ENCODE measurements around the gene SLC4A7.
A peak's percentile ranks its signal among the peaks of the same experiment; 100 is the strongest.

Gene SLC4A7

DNA sequence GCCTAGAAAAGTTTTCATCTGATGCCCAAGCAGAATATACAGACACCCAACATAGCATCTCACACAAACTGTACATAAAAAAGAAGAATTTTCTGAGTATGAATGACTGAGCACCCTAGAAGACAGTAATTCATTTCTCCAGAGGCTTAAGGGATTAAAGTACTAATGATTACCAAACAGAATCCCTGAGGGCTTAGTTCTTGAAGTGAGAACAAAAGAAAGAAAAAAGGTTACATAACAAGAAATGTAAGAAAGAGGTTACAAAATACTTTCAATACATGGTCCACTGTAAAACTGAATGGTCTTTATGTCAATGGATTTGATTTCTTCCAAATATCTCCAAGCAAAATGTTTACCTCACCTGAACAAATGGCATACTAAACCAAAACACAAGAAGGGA is 105.9 kb downstream of the SLC4A7 start:
- no peak overlapping the region for H3K27ac ChIP-seq (replicated peaks)
- no peak for DNase-seq (ENCODE audit: low read depth in 1 of 2, low spot score in 1 of 2)
- TF ChIP-seq, protein P1, sequence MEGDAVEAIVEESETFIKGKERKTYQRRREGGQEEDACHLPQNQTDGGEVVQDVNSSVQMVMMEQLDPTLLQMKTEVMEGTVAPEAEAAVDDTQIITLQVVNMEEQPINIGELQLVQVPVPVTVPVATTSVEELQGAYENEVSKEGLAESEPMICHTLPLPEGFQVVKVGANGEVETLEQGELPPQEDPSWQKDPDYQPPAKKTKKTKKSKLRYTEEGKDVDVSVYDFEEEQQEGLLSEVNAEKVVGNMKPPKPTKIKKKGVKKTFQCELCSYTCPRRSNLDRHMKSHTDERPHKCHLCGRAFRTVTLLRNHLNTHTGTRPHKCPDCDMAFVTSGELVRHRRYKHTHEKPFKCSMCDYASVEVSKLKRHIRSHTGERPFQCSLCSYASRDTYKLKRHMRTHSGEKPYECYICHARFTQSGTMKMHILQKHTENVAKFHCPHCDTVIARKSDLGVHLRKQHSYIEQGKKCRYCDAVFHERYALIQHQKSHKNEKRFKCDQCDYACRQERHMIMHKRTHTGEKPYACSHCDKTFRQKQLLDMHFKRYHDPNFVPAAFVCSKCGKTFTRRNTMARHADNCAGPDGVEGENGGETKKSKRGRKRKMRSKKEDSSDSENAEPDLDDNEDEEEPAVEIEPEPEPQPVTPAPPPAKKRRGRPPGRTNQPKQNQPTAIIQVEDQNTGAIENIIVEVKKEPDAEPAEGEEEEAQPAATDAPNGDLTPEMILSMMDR (IDR thresholded peaks at IDR 0.05; ENCODE audit: insufficient read depth, low read length): no peak
- TF ChIP-seq SPI1 (IDR thresholded peaks at IDR 0.05; ENCODE audit: borderline replicate concordance, low read depth): no peak
- TF ChIP-seq GABPA (IDR thresholded peaks at IDR 0.05; ENCODE audit: low read depth): no peak
- TF ChIP-seq, protein P2, sequence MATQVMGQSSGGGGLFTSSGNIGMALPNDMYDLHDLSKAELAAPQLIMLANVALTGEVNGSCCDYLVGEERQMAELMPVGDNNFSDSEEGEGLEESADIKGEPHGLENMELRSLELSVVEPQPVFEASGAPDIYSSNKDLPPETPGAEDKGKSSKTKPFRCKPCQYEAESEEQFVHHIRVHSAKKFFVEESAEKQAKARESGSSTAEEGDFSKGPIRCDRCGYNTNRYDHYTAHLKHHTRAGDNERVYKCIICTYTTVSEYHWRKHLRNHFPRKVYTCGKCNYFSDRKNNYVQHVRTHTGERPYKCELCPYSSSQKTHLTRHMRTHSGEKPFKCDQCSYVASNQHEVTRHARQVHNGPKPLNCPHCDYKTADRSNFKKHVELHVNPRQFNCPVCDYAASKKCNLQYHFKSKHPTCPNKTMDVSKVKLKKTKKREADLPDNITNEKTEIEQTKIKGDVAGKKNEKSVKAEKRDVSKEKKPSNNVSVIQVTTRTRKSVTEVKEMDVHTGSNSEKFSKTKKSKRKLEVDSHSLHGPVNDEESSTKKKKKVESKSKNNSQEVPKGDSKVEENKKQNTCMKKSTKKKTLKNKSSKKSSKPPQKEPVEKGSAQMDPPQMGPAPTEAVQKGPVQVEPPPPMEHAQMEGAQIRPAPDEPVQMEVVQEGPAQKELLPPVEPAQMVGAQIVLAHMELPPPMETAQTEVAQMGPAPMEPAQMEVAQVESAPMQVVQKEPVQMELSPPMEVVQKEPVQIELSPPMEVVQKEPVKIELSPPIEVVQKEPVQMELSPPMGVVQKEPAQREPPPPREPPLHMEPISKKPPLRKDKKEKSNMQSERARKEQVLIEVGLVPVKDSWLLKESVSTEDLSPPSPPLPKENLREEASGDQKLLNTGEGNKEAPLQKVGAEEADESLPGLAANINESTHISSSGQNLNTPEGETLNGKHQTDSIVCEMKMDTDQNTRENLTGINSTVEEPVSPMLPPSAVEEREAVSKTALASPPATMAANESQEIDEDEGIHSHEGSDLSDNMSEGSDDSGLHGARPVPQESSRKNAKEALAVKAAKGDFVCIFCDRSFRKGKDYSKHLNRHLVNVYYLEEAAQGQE (IDR thresholded peaks at IDR 0.05; ENCODE audit: insufficient replicate concordance, low read depth): no peak
- TF ChIP-seq POLR2AphosphoS5 (IDR thresholded peaks at IDR 0.05; ENCODE audit: low read depth): no peak

DNA sequence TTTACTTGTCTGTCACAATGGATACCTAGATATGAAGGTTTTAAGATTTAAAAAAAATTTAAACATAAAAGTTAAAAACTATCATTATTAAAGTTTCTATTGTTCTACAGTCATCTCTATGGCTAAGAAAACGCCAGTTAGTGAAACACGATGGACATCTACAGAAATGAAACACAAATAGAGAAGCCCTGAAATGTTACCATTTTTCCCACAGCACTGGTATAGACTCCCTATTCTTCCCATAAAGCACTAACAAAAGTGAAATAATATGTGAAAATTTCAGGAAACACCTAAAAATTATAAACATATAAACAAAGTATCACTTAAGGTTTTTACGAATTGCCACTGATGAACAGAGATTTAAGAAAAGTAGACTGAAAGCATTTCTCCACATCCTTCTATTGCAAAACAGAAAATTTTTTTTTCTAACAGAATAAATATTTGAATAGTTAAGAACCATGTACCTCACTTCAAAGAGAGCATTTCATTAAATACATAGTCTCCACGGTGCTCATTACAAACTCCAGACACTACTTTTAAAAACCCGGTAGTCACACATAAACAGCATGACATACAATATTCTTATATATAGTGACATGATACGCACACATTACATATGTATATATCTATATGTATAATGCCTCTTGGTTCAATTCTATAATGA is 107.9 kb downstream of the SLC4A7 start:
- no peak overlapping the region for H3K4me3 ChIP-seq (replicated peaks; ENCODE audit: insufficient read depth, low read length)
- DNase-seq (ENCODE audit: low read depth in 1 of 2, low spot score in 1 of 2): no peak
- no peak overlapping the region for H3K27ac ChIP-seq (replicated peaks)
- no peaks in the 10 kb centered on the region for H3K27me3 ChIP-seq (ENCODE audit: insufficient read depth, poor library complexity, severe bottlenecking)
- TF ChIP-seq, protein P1 (IDR thresholded peaks at IDR 0.05; ENCODE audit: insufficient read depth, low read length): no peak
- TF ChIP-seq, protein P2 (IDR thresholded peaks at IDR 0.05; ENCODE audit: insufficient replicate concordance, low read depth): no peak
- TF ChIP-seq GABPA (IDR thresholded peaks at IDR 0.05; ENCODE audit: low read depth): no peak
- no peak for TF ChIP-seq POLR2AphosphoS5 (IDR thresholded peaks at IDR 0.05; ENCODE audit: low read depth)
- TF ChIP-seq SPI1 (IDR thresholded peaks at IDR 0.05; ENCODE audit: borderline replicate concordance, low read depth): no peak

More for the DNA sequence above, 105.9 kb downstream of the SLC4A7 start:
- no peak overlapping the region for H3K4me3 ChIP-seq (replicated peaks; ENCODE audit: insufficient read depth, low read length)
- H3K27me3 ChIP-seq (ENCODE audit: insufficient read depth, poor library complexity, severe bottlenecking): no peaks in the 10 kb centered on the region

DNA sequence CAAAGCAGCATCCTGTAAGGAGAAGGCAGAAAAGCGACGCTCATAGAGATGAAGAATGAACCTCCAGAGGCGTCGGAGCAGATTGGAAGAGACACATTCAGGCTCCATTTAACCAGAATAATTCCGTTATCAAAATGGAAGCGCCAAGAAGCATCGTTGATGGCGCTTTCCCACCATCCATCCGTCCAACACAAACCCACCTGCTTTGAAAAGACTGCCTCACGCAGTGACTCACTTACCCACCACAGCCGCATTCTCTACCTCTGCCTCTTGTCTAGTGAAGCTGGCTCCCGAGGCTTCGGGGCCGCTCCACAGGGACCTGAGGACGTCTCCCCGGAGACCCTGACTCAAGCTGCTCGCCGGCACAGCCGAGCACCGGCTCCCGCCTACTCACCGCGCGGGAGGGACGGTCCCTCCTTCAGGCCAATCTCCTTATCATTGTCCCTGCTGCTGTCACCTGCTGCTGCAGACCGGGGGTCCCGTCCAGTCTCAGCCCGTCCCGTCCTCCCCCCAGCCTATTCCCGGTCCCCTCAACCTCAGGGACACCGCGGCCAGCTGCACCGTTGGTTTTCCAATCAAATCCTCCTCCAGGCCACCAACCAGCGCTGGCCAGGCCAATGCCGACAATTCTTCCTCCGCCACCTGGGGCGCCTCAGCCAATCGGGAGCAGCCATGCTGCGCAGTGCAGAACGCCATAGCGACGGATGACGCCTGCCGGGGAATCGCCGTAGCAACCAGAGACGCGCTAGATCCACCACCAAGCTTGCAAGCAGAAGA is 115.2 kb downstream of the SLC4A7 start, which contains the start of gene NEK10:
TSS of gene NEK10 (minus strand) at position 553 of the 777 bp plus-strand sequence. CDS start 16,501 bp downstream, outside the sequence.
- peak; percentile 78 to 93 for DNase-seq (ENCODE audit: low read depth in 1 of 2, low spot score in 1 of 2)
- Histone ChIP-seq H3K27me3 (ENCODE audit: insufficient read depth, poor library complexity, severe bottlenecking) (no peaks in the 10 kb centered on the region), H3K27ac (replicated peaks) (no peak within 1 kb of the TSS), H3K4me3 (replicated peaks; ENCODE audit: insufficient read depth, low read length) (peak within 1 kb of the TSS; percentile 96)
- no peak for TF ChIP-seq SPI1 (IDR thresholded peaks at IDR 0.05; ENCODE audit: borderline replicate concordance, low read depth)
- TF ChIP-seq POLR2AphosphoS5 (IDR thresholded peaks at IDR 0.05; ENCODE audit: low read depth): peak; percentile 74

DNA sequence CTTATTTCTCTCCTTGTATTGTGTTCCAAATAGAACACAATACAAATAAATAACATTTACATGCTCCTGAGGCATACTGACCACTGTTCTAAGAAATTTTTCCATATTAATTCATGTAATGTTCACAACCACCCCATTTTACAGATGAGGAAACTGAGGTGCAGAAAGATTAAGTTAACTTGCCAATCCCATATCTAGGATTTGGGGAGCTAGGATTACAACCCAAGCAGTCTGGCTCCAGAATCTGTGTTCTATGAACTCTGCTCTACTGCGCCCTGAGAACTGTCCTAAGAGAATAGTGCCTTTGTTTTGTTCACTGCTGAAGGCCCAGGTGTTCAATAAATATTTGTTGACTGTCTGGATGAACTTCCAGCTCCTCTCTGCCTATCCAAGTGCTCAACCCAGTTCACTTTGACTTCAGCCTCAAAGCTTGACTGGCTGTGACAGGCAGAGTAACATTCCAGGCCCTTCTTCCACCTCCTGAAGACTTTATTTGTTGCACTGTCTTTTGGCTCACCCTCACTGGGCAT is 118.1 kb downstream of the SLC4A7 start:
- Histone ChIP-seq H3K4me3 (replicated peaks; ENCODE audit: insufficient read depth, low read length) (no peak overlapping the region), H3K27ac (replicated peaks) (no peak overlapping the region), H3K27me3 (ENCODE audit: insufficient read depth, poor library complexity, severe bottlenecking) (no peaks in the 10 kb centered on the region)
- TF ChIP-seq POLR2AphosphoS5 (IDR thresholded peaks at IDR 0.05; ENCODE audit: low read depth) (no peak), GABPA (IDR thresholded peaks at IDR 0.05; ENCODE audit: low read depth) (no peak), SPI1 (IDR thresholded peaks at IDR 0.05; ENCODE audit: borderline replicate concordance, low read depth) (no peak)
- TF ChIP-seq, protein P1 (IDR thresholded peaks at IDR 0.05; ENCODE audit: insufficient read depth, low read length): no peak
- TF ChIP-seq, protein P2 (IDR thresholded peaks at IDR 0.05; ENCODE audit: insufficient replicate concordance, low read depth): no peak
- DNase-seq (ENCODE audit: low read depth in 1 of 2, low spot score in 1 of 2): no peak

Data from HL-60 (cell line).